A172 (cell line): ENCODE measurements around the gene LBH. TPM values are rescaled to one million over a fixed set of nuclear protein-coding genes. Genes with fewer than 3 reads are reported as not detected.
"Not testable (repeated sequence)": the region's sequence is repeated elsewhere in the genome, so short reads cannot be mapped to it uniquely, and the experiment has no call there.

Experiments used
- DNase-seq: peaks from one replicate; pipeline ENCODE4 v3.0.0-alpha.2; 2015; ENCODE audit warnings: low spot score
- total RNA-seq: library from RNA; depleted of rRNA; stranded (reverse); fragments of >200 nt; shearing (Covaris generic); gene quantifications from 2 replicates; pipeline ENCODE4 v1.2.3, GENCODE V29; 2014

The LBH gene
- total RNA-seq, 1 experiment from 2014 or later: 87.4 TPM

DNA sequence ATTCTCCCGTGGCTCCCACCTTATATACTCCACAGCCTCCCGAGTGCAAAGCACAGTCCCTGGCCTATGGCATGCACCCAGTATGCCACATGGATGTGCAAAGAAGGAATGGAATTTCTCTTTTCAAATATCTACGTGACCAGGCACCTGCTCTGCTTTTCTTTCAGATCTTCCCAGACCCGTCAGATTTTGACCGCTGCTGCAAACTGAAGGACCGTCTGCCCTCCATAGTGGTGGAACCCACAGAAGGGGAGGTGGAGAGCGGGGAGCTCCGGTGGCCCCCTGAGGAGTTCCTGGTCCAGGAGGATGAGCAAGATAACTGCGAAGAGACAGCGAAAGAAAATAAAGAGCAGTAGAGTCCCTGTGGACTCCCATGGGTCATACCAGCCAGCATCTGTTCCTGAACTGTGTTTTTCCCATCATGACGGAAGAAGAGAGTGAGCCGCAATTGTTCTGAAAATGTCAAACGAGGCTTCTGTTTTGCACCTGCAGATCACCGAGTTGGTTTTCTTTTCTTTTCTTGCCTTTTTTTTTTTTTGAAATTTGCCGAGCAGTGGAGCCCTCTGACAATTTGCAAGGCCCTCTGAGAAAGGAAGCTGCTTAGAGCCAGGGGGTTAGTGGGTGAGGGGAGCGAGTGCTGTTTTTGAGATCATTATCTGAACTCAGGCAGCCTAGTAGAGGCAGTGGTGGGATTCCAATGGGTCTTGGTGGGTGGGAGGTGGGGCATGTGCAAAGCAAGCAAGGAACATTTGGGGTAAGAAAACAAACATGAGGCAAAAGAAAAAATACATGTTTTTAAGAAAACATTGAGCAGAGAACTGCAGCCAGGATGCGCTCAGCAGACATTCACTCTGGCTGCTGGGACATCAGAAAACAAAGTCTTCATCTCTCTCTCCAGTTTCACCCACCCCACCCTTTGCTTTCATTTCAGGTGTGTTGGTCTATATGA is 26.2 kb downstream of the LBH start:
- DNase-seq: no peak

GRCh38 chr2:30259071-30259470 is 27.7 kb downstream of the LBH start:
- DNase-seq: no peak

DNA sequence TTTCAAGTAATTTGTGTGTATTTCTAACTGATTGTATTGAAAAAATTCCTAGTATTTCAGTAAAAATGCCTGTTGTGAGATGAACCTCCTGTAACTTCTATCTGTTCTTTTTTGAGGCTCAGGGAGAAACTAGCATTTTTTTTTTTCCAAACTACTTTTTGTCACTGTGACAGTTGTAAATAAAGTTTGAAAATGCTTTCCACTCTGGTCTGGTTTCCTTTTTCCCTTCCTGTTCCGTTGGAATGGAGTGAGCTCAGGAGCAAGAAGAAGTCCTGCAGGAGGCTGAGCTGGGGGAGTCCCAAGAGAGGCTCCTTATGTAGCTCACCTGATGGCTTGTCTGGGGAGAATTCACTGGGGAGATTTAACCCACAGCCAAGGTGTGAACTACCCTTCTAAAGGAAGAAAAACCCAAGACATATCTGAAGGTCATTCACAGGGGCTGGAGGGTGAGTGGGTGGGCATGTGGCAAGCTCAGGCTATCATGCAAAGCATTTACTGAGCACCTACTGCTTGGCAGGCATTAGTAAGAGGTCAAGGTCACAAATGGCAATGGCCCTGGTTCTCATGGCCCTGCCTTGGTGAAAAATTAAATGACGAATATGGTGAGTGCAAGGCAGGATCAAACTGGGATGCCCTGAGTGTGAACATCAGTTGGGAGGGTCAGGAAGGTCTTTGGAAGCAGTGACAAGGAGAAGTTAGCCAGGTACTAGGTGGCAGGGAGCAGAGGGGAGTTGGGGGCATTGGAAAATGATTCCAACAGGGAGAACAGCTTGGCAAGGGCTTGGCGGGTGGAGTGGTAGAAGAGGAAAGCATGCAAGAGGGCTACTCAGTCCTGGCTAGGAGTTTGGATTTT is 28.7 kb downstream of the LBH start:
- no peak for DNase-seq

GRCh38 chr2:30260941-30261340 is 29.6 kb downstream of the LBH start:
- no peak for DNase-seq

GRCh38 chr2:30261695-30262211 is 30.4 kb downstream of the LBH start:
- DNase-seq: no peak

DNA sequence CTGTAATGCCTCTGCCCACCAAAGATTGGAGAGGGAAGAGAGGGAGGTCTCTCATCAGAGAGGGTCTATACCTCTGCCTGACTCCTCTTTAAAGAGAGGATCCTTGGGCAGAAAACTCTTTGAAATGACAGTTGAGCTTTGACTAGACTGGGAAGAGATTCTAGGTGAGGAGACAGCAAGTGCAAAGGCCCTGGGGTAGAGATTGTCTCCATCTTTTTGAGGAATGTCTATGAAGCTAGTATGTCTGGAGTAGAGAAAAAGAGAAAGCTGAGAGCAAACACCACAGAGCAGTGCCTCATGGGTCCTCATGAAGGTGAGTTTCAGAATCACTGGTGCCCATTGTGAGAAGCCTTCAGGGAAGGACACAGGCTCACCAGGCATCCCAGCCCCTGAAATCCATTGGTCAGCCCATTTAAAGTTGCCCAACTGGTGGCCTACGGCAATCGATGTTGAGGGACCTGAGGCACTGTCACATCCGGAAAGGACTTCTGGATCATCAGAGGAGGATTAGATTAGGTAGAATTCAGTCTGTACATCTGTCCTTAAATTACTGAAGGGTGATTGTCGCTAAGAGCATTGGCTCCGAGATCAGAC is 31.5 kb downstream of the LBH start:
- DNase-seq: no peak

DNA sequence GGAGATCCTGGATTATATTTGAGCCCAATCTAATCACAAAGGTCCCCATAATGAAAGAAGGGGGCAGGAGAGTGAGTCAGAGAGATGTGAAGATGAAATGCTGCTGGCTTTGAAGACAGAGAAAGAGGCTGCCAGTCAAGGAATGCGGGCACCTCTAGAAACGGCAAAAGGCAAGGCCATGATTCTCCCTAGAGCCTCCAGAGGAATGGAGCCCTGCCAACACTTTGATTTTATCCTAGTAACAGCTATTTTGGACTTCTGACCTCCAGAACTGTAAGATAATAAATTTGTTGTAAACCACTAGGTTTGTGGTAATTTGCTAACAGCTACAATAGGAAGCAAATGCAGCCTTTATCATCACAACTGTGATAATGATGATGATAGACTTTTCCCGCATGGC is 32.9 kb downstream of the LBH start:
- DNase-seq: no peak

DNA sequence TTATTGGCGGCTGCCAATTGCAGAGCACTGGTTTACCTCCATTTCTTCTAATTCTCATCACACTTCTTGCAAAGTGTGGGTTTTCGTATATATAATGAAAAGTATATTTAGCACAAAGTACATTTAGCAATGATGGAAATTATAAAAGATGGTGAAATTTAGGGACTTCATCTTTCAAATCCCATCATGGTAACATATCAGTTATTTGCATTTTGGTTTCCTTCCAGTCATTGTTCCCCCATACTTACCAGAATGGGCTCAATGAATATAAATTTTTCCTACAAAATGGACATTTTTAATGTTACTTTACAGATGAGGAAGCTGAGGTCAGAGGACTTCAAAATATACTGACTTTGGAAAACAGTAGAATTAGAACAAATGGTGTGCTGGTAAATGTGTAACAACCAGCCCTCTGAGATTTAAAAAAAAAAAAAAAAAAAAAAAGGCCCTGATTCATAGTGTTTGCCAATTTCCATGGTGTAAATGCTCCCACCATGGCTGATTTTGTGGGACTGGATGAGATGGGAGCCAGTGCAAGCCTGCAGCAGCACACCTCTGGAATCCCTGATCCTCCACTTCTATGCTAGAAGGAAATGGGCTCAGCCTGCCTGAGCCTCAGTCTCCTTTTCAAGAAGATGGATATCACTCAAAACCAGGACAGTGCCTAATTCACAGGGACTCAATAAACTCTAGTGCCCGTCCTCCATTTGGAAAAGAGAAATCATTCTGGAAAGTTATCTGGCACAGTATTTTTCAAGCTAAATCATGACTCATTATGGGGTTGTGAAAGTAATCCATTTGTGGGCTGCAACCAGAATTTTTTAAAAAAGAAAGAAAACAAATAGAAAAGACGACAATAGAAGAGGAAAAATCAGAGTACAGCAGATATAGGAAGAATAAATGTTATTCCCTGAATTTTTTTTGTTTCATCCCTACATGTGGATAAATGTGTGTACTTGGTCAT is 34.0 kb downstream of the LBH start:
- no peak for DNase-seq

DNA sequence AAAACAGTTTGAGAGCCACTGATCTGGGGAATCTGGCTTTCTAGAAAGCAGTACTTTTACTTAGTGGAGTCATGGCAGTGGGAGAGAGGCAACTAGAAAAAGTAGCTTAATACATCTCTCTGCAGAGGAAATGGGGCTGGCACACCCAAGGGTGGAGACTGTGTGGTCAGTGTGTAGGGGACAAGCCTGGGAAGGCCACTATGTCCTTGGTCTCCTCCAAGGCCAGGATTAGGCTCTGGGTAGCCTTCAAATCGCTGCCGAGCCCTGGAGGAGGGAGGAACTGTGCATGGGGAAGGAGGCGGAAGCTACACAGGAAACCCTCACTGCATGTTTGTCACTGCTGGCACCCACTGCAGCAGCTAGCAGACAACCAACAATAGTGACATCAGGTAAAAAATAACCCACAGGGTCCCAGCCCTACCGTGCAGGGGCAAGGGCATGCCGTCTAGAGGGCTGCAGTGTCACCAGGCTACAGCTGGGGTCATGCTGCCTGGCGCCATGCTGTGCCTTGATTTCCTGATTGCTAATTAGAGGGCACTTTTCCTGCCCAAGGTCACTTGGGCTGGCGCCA is 34.8 kb downstream of the LBH start:
- DNase-seq: peak; percentile 52

DNA sequence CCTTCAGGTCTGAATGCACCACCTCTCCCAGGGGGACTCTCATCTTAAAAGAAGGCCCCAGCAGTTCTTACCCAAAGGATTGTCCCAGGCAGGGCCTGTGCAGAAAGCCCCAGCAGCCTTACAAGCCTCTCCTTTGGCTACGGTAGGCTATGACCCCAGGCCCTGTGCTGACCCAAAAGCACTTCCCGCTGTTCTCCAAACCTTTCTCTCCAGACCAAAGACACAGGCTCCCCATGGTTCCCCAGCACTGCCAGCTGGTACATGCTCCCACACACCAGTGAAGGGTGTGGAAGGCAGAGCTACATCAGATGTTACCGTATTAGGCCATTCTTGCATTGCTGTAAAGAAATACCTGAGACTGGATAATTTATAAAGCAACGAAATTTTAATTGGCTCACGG is 35.4 kb downstream of the LBH start:
- no peak for DNase-seq

- no peak for DNase-seq
Measured at GRCh38 chr2:30267161-30267975, 36.0 kb downstream of the LBH start.

- no peak for DNase-seq
Measured at GRCh38 chr2:30268296-30268871, 37.0 kb downstream of the LBH start.

DNA sequence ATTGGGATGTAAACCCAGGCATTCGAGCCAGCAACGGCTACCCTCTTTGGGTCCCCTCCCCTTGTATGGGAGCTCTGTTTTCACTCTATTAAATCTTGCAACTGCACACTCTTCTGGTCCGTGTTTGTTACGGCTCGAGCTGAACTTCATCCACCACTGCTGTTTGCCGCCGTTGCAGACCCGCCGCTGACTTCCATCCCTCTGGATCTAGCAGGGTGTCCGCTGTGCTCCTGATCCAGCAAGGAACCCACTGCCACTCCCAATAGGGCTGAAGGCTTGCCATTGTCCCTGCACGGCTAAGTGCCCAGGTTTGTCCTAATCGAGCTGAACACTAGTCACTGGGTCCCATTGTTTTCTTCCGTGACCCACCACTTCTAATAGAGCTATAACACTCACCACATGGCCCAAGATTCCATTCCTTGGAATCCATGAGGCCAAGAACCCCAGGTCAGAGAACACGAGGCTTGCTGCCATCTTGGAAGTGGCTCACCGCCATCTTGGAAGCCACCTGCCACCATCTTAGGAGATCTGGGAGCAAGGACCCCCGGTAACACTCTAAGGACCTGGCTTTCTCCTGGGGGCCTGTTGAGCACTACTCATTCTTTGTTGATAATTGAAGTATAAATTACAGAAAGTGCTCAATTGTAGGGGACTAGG is 37.9 kb downstream of the LBH start:
- not testable (repeated sequence) for DNase-seq

GRCh38 chr2:30269771-30270145 is 38.4 kb downstream of the LBH start:
- DNase-seq: no peak

- DNase-seq: no peak
Measured at GRCh38 chr2:30270166-30270565, 38.8 kb downstream of the LBH start.

DNA sequence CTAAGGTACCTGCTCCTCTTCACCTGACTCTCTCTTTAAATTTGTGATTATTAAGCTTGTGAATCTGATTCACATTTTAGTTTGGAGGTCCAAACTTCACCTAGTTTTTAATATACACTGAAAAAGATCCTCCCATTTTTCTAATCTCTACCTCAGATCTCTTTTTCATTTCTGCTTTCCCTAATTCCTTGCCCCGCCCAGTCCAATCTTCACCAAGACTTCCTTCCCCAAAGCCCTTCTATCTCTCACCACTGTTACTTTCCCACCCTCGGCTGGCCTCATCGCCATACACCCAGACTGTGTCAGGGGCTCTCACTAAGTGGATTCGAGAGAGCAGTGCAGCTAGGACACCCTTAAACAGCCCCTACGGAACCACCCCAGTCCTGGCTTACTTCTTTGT is 40.0 kb downstream of the LBH start:
- no peak for DNase-seq

- DNase-seq: no peak
Measured at GRCh38 chr2:30272286-30272685, 41.0 kb downstream of the LBH start.

GRCh38 chr2:30272761-30273573 is 41.6 kb downstream of the LBH start:
- DNase-seq: peak; percentile 96
